IPS-NIHi11 (cell line): ENCODE results near the gene UBXN7.
"Not testable (repeated sequence)": the region's sequence is repeated elsewhere in the genome, so short reads cannot be mapped to it uniquely, and the experiment has no call there.

Experiments used
- DNase-seq: peaks from one replicate; pipeline ENCODE4 v3.0.0; 2012; ENCODE audit warnings: mixed read lengths, low spot score

The UBXN7 gene

GRCh38 chr3:196316799-196317686, 115.2 kb downstream of the UBXN7 start:
- DNase-seq = not testable (repeated sequence)

GRCh38 chr3:196315821-196316220, 116.4 kb downstream of the UBXN7 start:
- DNase-seq = no peak

- no peak for DNase-seq
These were observed 117.6 kb downstream of the UBXN7 start for GRCh38 chr3:196314597-196314996.

GRCh38 chr3:196314086-196314485, 118.1 kb downstream of the UBXN7 start:
- DNase-seq = not testable (repeated sequence)

- not testable (repeated sequence) for DNase-seq
These were observed 129.3 kb downstream of the UBXN7 start for GRCh38 chr3:196302960-196303359.

- not testable (repeated sequence) for DNase-seq
These were observed 129.7 kb downstream of the UBXN7 start for GRCh38 chr3:196302551-196302950.

- no peak for DNase-seq
These were observed 133.7 kb downstream of the UBXN7 start for GRCh38 chr3:196298521-196298920.
